ENCODE measurements around the gene SLC29A4. TPM values are rescaled to one million over a fixed set of nuclear protein-coding genes. Genes with fewer than 3 reads are reported as not detected.
A peak's percentile ranks its signal among the peaks of the same experiment; 100 is the strongest.
"Not testable (repeated sequence)": the region's sequence is repeated elsewhere in the genome, so short reads cannot be mapped to it uniquely, and the experiment has no call there.

Gene SLC29A4
- total RNA-seq, 1 donor from 2014 or later: 120 TPM

DNA sequence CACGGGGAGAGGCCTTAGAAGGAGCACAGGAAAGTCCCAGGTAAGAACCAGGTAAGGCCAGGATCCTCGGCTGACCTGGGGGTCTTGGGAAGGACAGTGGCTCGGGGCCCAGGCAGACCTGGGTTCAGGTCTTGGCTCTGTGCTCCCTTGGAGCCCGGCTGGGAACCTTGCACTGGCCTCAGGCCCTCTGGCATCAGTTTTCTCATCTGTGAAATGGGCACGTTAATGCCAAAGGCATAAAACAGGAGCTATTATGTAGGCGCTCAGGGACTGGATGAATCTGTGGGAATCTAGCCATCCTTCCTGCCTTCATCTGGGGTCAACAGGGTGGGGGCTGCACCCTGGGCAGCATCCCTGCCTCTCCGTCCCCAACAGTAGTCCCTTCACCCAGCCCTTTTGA, 8.3 kb upstream of the SLC29A4 start:
- Mint-ChIP-seq H3K4me1 (ENCODE audit: low read depth) (peaks cover 2% of the 10 kb centered on the region), H3K4me3 (ENCODE audit: low read depth) (no peak overlapping the region), H3K9me3 (ENCODE audit: low read depth) (no peaks in the 10 kb centered on the region), H3K36me3 (ENCODE audit: insufficient read depth) (no peaks in the 10 kb centered on the region), H3K27ac (no peak overlapping the region), H3K27me3 (peaks cover 11% of the 10 kb centered on the region)
- TF ChIP-seq, protein P1, sequence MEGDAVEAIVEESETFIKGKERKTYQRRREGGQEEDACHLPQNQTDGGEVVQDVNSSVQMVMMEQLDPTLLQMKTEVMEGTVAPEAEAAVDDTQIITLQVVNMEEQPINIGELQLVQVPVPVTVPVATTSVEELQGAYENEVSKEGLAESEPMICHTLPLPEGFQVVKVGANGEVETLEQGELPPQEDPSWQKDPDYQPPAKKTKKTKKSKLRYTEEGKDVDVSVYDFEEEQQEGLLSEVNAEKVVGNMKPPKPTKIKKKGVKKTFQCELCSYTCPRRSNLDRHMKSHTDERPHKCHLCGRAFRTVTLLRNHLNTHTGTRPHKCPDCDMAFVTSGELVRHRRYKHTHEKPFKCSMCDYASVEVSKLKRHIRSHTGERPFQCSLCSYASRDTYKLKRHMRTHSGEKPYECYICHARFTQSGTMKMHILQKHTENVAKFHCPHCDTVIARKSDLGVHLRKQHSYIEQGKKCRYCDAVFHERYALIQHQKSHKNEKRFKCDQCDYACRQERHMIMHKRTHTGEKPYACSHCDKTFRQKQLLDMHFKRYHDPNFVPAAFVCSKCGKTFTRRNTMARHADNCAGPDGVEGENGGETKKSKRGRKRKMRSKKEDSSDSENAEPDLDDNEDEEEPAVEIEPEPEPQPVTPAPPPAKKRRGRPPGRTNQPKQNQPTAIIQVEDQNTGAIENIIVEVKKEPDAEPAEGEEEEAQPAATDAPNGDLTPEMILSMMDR (IDR thresholded peaks at IDR 0.05; ENCODE audit: unreplicated experiment): no peak
- no peak for DNase-seq (ENCODE audit: low spot score, unreplicated experiment)

DNA sequence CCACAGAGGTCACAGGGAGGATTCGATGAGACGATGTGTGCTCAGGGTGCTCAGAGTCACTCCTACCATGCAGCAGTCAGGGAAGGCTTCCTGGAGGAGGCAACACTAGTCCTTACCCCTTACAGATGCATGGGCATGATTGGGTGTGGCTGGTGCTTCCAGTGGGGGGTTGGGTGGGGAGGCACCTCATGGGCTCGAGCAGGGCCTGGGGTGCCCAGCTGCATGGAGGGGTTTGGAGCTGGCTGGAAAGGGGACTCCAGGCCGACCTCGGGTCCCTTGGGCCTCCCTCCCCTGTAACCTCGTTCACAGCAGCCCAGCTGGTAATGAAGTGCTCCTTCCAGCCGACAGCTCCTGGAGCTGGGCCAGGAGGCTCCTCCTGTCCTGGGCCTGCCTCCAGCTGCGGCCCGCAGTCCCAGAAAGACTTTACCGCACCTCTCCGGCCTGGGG, 7.7 kb upstream of the SLC29A4 start:
- not testable (repeated sequence) for H3K9me3 Mint-ChIP-seq (ENCODE audit: low read depth); H3K36me3 Mint-ChIP-seq (ENCODE audit: insufficient read depth); H3K4me3 Mint-ChIP-seq (ENCODE audit: low read depth); H3K27ac Mint-ChIP-seq; H3K4me1 Mint-ChIP-seq (ENCODE audit: low read depth); DNase-seq (ENCODE audit: low spot score, unreplicated experiment)
- peaks cover 11% of the 10 kb centered on the region for H3K27me3 Mint-ChIP-seq

DNA sequence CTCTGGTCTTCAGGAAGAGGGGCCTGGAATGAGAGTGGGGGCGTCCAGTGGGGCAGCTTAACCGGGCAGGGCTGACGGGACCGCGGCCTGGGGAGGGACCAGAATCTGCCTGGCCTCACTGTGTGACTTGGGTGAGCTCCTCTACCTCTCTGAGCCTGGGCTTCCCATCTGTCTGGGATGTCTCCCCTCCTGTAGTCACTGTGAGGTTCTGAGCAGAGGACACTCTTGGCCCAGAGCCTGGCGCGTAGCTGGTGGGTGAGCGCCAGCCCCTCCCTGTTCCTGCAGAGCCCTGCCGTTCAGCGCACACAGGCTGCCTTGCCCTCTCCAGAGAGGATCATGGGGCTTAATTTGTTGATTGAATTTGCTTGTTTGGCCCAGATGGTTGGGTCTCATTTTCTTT, 7.2 kb upstream of the SLC29A4 start:
- not testable (repeated sequence) for H3K4me3 Mint-ChIP-seq (ENCODE audit: low read depth); H3K27ac Mint-ChIP-seq; H3K9me3 Mint-ChIP-seq (ENCODE audit: low read depth); H3K27me3 Mint-ChIP-seq; DNase-seq (ENCODE audit: low spot score, unreplicated experiment); H3K4me1 Mint-ChIP-seq (ENCODE audit: low read depth); H3K36me3 Mint-ChIP-seq (ENCODE audit: insufficient read depth)

DNA sequence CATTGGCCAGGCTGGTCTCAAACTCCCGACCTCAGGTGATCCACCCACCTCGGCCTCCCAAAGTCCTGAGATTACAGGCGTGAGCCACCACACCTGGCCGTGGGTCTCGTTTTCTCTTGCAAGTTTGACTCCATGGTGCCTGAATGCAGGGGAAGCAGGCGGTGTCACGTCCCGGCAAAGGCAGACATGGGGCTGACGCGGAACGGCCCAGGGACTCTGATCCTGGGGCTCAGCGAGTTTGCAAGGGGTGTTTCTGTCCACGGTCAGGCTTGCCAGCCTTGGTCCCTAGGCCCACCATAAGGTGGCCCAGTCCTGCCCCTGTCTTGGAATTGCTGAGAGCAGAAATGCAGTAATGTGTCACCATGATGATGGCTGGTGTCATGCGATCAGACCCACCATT, 6.6 kb upstream of the SLC29A4 start:
- not testable (repeated sequence) for H3K4me3 Mint-ChIP-seq (ENCODE audit: low read depth); H3K4me1 Mint-ChIP-seq (ENCODE audit: low read depth); H3K27ac Mint-ChIP-seq; DNase-seq (ENCODE audit: low spot score, unreplicated experiment); H3K27me3 Mint-ChIP-seq; H3K36me3 Mint-ChIP-seq (ENCODE audit: insufficient read depth); H3K9me3 Mint-ChIP-seq (ENCODE audit: low read depth)

DNA sequence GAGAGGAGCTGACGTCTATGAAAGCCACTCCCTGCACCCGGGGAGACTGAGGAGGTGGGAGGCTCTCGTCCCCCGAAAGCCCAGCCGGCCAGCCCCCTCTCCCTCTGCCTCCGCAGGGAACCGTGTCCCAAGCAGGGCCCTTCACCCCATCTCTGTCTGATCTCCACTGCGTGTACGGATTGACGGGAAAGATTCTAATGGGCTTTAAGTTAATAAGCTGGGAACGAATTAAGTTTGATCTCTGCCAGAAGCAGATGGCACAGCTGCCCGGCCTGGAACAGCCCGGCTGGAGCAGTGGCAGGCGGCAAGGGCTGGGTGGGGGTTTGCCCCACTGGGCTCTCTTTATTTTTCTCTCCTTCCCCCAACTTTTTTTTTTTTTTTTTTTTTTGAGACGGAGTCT, 6.1 kb upstream of the SLC29A4 start:
- Mint-ChIP-seq H3K4me3 (ENCODE audit: low read depth) (no peak overlapping the region), H3K4me1 (ENCODE audit: low read depth) (peaks cover 2% of the 10 kb centered on the region), H3K27me3 (peaks cover 9% of the 10 kb centered on the region), H3K27ac (no peak overlapping the region), H3K9me3 (ENCODE audit: low read depth) (no peaks in the 10 kb centered on the region), H3K36me3 (ENCODE audit: insufficient read depth) (no peaks in the 10 kb centered on the region)
- TF ChIP-seq, protein P1 (IDR thresholded peaks at IDR 0.05; ENCODE audit: unreplicated experiment): no peak
- DNase-seq (ENCODE audit: low spot score, unreplicated experiment): no peak

DNA sequence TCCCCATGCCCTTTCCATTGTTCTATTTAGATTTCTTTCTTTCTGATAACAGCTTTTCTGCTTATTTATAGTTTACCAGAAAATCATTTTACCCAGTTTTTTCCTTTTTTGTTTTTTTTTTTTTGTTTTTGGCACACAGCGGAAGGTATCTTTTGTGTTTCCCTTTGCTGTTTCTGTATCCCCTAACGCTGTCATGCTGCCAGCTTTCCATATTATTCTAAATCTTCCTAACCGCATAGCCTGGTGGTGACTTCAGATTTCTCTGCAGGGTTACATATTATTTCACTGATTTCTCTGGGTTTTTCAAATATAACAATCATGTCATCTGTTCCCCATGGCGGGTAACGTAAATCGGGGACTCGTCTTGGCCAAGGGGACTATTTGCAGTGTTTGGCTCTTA, 4.0 kb upstream of the SLC29A4 start:
- TF ChIP-seq, protein P1 (IDR thresholded peaks at IDR 0.05; ENCODE audit: unreplicated experiment): no peak
- peaks cover 6% of the 10 kb centered on the region for H3K27me3 Mint-ChIP-seq
- no peak overlapping the region for H3K27ac Mint-ChIP-seq
- H3K4me1 Mint-ChIP-seq (ENCODE audit: low read depth): peaks cover under 1% of the 10 kb centered on the region
- no peak overlapping the region for H3K4me3 Mint-ChIP-seq (ENCODE audit: low read depth)
- DNase-seq (ENCODE audit: low spot score, unreplicated experiment): no peak
- H3K36me3 Mint-ChIP-seq (ENCODE audit: insufficient read depth): no peaks in the 10 kb centered on the region
- H3K9me3 Mint-ChIP-seq (ENCODE audit: low read depth): no peaks in the 10 kb centered on the region

DNA sequence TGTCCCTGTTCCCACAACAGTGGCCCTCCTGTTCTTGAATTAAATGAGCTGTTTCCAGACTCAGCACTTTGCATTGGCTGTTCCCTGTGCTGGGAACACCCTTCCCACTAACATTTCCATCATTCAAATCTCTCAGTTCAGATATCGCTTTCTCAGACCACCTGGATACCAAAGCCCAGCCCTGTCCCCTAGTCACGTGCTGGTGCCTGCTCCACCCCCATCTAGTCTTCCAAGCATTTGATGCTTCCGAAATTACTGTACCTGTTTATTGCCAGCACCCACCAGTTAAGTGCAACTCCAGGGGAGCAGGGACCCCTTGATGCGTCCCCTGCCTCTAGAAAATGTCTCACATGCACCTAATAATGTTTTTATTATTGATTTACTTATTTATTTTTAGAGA, 3.0 kb upstream of the SLC29A4 start:
- no peak for DNase-seq (ENCODE audit: low spot score, unreplicated experiment)
- no peaks in the 10 kb centered on the region for H3K36me3 Mint-ChIP-seq (ENCODE audit: insufficient read depth)
- no peak overlapping the region for H3K4me3 Mint-ChIP-seq (ENCODE audit: low read depth)
- TF ChIP-seq, protein P1 (IDR thresholded peaks at IDR 0.05; ENCODE audit: unreplicated experiment): no peak
- peaks cover 3% of the 10 kb centered on the region for H3K4me1 Mint-ChIP-seq (ENCODE audit: low read depth)
- H3K27ac Mint-ChIP-seq: no peak overlapping the region
- no peaks in the 10 kb centered on the region for H3K9me3 Mint-ChIP-seq (ENCODE audit: low read depth)
- peaks cover 6% of the 10 kb centered on the region for H3K27me3 Mint-ChIP-seq

DNA sequence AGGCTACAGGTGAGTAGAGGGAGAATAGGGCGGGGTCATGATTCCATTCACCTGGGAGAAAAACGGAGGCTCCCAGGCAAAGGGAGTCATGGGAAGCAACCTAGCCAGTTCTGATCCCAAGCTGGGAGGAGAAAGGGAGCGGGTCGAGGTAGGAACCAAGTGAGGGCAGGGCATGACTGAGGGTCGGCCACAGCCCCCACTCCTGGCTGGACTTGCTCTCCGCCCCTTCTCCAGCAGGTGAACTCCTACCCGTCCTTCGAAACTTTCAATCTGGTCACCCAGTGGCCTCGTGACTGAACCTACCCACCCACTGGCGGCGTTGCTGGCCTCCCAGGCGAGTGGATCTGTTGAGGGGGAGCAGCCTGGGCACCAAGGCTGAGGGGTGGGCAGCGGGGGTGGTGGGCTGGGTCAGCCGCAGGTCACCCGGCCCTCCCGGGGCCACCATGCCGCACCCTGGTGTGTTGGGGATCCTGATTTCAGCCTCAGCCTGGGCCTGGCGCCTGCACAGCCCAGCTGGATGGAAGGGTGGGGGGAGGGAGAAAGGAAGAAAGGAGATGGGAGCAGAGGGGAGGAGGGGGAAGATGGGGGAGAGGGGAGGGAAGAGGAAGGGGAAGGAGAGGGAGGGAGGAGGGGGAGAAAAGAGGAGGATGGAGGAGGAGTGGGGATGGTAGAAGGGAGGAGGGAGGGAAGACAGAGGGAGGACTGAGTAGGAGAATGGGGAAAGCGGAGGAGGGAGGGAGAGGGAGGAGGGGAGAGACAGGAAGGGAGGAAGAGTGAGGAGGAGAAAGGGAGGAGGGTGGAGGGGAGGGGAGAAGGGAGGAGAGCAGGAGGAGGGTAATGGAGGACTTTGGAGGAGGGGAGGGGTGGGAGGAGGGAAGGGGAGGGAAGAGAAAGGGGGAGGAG, 894 bp upstream of the SLC29A4 start:
- H3K27me3 Mint-ChIP-seq; H3K4me1 Mint-ChIP-seq (ENCODE audit: low read depth); H3K36me3 Mint-ChIP-seq (ENCODE audit: insufficient read depth); DNase-seq (ENCODE audit: low spot score, unreplicated experiment); H3K27ac Mint-ChIP-seq; H3K9me3 Mint-ChIP-seq (ENCODE audit: low read depth): not testable (repeated sequence)
- H3K4me3 Mint-ChIP-seq (ENCODE audit: low read depth): peak overlapping the region; percentile 59
